HCEC 1CT (cell line): Measurements from ENCODE around the gene TAS1R2.
"Not testable (repeated sequence)": the region's sequence is repeated elsewhere in the genome, so short reads cannot be mapped to it uniquely, and the experiment has no call there.

Source experiments
- DNase-seq: peaks from one replicate; pipeline ENCODE4 v3.0.0-alpha.2; 2017

Gene TAS1R2

DNA sequence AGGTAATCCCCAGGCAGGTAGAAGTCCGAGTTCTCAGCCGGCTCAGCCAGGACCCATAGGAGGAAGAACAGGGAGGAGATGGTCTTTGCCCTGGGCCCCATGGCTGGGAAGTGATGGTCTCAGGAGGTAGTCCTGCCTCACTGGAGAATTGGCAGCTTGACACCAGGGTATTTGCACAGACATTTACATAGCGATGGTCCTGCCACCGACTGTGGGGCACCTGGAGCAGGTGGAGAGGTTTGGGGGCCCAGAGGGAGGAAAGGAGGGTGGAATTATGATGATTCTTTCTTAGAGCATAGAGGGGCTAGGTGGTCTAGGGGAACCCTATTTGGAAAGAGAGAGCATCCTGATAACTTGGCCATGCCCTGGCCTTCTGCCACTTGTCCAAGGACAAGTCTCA is at the start of gene TAS1R2:
Gene TAS1R2 (minus strand): TSS at position 101 of the 400 bp plus-strand sequence. CDS start 0 bp downstream, at position 101.
- DNase-seq: no peak

DNA sequence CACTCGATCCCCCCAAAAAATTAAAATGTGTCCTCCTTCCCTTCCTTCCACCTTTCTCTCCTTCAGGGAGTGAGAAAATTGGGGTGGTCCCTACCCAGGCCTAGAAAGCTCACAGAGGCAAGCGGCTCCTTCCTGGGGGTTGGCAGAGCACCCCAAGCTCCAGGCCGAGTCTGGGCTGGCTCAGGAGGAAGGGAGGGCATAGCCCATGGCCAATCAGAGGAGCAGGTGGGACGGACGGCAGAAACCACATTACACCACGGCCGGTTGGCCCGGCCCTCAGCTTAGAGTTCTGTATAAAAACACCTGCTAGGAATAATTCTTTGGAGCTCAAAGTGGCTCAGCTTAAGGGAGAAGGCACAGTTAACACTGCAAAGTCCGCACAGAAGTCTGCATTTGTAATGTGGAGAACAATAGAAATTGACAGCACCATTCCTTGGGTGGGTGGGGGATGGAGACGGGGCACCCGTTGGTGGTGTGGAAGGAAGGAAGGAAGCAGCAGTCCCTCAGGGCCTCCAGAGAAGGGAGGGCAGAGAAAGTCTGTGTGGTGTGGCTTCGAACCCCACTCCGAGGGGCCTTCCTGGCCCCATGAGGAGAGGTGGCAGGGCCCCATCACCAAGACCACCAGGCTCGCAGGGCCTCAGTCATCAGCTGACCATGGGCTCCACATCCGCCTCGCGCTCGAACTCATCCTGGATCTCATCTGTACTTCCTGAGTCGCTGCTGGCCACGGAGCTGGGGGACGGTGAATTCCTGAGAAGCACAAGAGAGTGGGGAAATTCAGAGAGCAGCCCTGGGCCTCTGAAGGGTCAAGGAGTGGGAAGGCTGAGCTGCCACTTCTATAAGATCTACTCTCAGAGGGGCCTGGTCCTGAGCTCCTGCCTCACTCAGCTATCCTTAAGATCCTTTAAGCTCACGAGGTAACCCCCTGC is 48.7 kb upstream of the TAS1R2 start:
- no peak for DNase-seq

- DNase-seq: peak; percentile 42
Measured at GRCh38 chr1:18907021-18907916, 47.8 kb upstream of the TAS1R2 start.

DNA sequence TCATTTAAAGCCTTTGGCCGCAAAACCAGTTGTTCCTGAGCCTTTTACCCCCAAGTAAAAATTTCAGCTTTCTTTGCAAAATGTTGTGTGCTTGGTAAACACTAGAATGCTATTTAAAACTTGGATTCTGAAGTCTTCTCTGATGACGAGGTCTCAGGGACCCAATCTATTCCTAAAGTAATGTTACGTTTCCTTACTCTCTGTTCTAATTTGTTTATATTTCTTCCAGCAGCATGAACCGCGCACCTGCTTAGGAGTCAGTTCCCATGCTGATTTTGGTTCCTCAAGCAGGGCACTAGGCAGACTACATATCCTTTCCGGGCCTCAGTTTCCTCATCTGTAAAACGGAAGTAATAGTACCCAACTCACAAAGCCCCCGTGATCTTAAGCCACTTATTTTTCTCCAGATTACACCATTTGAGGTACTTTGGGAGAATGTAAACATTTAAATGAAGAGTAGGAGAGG is 43.9 kb upstream of the TAS1R2 start:
- DNase-seq: no peak

GRCh38 chr1:18902523-18903290 is 43.2 kb upstream of the TAS1R2 start, which contains the start of gene ALDH4A1:
TSS of gene ALDH4A1 (minus strand) at chr1:18902555. CDS start at chr1:18902523, 32 bp downstream.
- DNase-seq: peak; percentile 99

- no peak for DNase-seq
Measured at GRCh38 chr1:18901952-18902522, 42.6 kb upstream of the TAS1R2 start.

GRCh38 chr1:18901147-18901951 is 41.9 kb upstream of the TAS1R2 start:
- no peak for DNase-seq

- DNase-seq: no peak
Measured at GRCh38 chr1:18900303-18900841, 40.9 kb upstream of the TAS1R2 start.

GRCh38 chr1:18899363-18900049 is 40.0 kb upstream of the TAS1R2 start:
- no peak for DNase-seq

DNA sequence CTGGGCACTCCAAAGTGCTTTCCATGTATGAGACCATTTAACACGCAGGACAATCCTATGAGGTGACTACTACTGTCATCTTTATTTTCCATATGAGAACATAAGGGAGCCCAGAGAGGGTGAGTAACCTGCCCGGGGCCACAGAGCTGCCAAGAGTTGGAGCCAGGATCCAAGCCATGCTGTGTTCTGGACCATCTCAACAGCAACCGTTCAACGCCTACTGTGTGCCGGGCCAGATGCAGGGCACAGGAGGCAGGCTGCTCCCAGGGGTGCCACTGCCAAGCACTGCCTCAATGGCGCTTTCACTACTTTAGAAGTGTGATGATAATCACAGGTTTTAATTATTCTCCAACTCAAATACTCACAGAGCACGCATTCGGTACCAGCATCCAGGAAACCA is 39.1 kb upstream of the TAS1R2 start:
- no peak for DNase-seq

DNA sequence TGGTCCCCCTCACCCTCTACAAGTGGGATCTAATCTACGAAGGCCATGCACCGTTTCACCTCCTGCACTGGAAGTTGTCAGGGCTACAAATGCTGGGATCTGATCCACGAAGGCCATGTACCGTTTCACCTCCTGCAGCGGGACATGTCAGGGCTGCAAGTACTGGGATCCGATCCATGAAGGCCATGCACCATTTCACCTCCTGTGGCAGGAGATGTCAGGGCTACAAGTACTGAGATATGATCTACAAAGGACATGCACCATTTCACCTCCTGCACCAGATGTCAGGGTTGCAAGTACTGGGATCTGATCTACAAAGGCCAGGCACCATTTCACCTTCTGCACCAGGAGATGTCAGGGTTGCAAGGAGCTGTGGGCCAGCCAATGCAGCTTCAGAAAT is 35.9 kb upstream of the TAS1R2 start:
- DNase-seq: no peak

GRCh38 chr1:18893120-18893519 is 33.7 kb upstream of the TAS1R2 start:
- no peak for DNase-seq

DNA sequence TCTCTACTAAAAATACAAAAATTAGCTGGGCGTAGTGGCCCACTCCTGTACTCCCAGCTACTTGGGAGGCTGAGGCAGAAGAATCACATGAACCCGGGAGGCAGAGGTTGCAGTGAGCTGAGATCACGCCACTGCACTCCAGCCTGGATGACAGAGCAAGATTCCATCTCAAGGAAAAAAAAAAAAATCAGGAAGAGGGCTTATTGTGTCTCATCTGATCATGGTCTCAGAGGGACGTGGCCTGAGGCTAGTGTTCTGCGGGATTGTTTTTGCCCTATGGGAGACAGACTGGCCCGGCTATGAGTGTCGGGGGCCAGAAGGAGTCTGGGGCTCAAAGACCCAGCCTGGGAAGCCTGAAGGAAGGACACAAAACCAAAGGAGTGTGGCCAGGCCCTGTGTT is 32.4 kb upstream of the TAS1R2 start:
- DNase-seq: not testable (repeated sequence)

DNA sequence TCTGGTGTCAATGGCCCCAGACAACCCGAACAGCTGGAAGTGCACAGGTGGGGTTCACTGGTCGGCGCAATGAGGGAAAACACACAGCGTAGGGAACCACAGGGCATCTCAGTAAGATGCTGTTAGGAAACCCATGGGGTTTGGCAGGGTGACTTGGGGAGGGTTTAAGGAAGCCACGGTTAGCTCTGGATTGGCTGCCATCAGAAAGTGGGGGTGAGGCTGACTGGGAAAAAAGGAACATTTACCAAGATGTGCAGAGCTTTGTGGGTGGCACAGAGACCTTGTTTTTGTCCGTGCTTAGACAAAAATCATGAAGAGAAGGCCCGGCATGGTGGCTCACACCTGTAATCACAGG is 31.9 kb upstream of the TAS1R2 start:
- DNase-seq: no peak

DNA sequence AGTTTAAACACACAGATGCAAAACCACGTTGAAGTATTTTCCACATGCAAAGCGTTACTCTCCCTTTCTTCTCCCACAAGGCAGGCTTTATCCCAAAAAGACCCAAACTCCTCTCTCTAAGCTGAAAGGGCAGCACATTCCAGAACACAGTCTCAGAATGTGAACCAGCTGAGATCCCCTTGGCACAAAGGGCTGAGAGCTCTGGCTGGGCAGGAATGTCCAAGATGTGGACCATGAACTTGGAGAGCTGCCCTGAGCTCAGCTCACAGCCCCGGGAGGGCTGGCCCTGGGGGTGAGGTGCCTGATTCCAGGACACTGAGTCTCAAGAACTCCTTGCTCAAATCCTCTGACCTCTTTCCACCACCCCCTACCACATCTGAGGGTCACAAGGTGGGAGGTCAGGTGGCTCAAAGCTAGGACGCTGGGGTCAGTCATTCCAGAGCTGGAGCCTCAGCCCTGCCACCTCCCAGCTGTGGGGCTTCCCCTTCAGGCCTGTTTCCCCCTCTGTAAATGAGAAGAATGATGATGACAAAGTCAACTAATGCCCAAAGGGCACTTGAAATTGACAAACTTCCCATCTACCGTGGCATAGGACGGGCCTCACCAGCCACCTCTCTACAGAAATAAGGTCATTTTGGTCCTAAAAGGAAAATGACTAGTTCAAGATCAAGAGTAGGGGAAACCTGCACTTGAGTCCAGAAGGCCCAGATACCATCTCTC is 31.4 kb upstream of the TAS1R2 start:
- no peak for DNase-seq

GRCh38 chr1:18886003-18886335 is 26.5 kb upstream of the TAS1R2 start:
- DNase-seq: no peak

- no peak for DNase-seq
Measured at GRCh38 chr1:18885311-18886002, 26.0 kb upstream of the TAS1R2 start.

- no peak for DNase-seq
Measured at GRCh38 chr1:18884727-18885126, 25.3 kb upstream of the TAS1R2 start.

- no peak for DNase-seq
Measured at GRCh38 chr1:18884419-18884717, 24.9 kb upstream of the TAS1R2 start.
